ENCODE data around the gene HTD2.

HTD2 gene

GRCh38 chr3:58317811-58318210, 11.5 kb downstream of the HTD2 start:
- Histone ChIP-seq H3K4me3 (ENCODE audit: low read length in 2 of 2) (no peak overlapping the region), H3K27ac (ENCODE audit: low read depth in 2 of 2, low read length in 2 of 2) (no peak overlapping the region), H3K9me3 (ENCODE audit: control insufficient read depth in 2 of 2, low read length in 2 of 2) (no peaks in the 10 kb centered on the region), H3K36me3 (ENCODE audit: control insufficient read depth in 2 of 2, insufficient read depth in 2 of 2, low read length in 2 of 2) (peaks cover 28 to 49% of the 10 kb centered on the region in 2 donors), H3K4me1 (ENCODE audit: control insufficient read depth in 2 of 2, insufficient read depth in 2 of 2, low read length in 2 of 2) (no peaks in the 10 kb centered on the region), H3K27me3 (ENCODE audit: control insufficient read depth in 2 of 2, insufficient read depth in 2 of 2, low read length in 2 of 2) (no peaks in the 10 kb centered on the region), H3K9ac (ENCODE audit: low read depth in 1 of 2, low read length in 2 of 2) (no peak overlapping the region)

DNA sequence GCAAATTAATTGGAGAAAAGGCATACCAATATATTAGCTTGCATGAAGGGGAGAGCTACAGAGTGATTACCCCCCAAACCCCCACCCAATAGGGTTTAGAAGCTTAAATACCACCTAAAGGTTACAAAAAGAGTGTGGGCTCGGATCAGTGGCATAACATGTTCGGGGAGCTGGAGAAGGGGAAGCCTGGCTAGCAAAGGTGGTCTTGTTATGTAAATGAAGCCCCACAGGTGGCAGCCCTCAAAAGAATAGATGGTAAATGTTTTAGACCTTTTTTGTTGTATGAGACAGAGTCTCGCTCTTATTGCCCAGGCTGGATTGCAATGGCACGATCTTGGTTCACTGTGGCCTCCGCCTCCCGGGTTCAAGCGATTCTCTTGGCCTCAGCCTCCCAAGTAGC, 15.5 kb downstream of the HTD2 start:
- no peaks in the 10 kb centered on the region for H3K27me3 ChIP-seq (ENCODE audit: control insufficient read depth in 2 of 2, insufficient read depth in 2 of 2, low read length in 2 of 2)
- no peaks in the 10 kb centered on the region for H3K9me3 ChIP-seq (ENCODE audit: control insufficient read depth in 2 of 2, low read length in 2 of 2)
- peaks cover 14 to 23% of the 10 kb centered on the region in 2 donors for H3K36me3 ChIP-seq (ENCODE audit: control insufficient read depth in 2 of 2, insufficient read depth in 2 of 2, low read length in 2 of 2)
- H3K27ac ChIP-seq (ENCODE audit: low read depth in 2 of 2, low read length in 2 of 2): no peak overlapping the region
- H3K9ac ChIP-seq (ENCODE audit: low read depth in 1 of 2, low read length in 2 of 2): no peak overlapping the region
- H3K4me1 ChIP-seq (ENCODE audit: control insufficient read depth in 2 of 2, insufficient read depth in 2 of 2, low read length in 2 of 2): peaks cover 6 to 11% of the 10 kb centered on the region in 2 donors
- no peak overlapping the region for H3K4me3 ChIP-seq (ENCODE audit: low read length in 2 of 2)

- H3K4me1 ChIP-seq (ENCODE audit: control insufficient read depth in 2 of 2, insufficient read depth in 2 of 2, low read length in 2 of 2): peaks cover 6 to 11% of the 10 kb centered on the region in 2 donors
- H3K27me3 ChIP-seq (ENCODE audit: control insufficient read depth in 2 of 2, insufficient read depth in 2 of 2, low read length in 2 of 2): no peaks in the 10 kb centered on the region
- no peak overlapping the region for H3K9ac ChIP-seq (ENCODE audit: low read depth in 1 of 2, low read length in 2 of 2)
- no peak overlapping the region for H3K27ac ChIP-seq (ENCODE audit: low read depth in 2 of 2, low read length in 2 of 2)
- peaks cover 6 to 14% of the 10 kb centered on the region in 2 donors for H3K36me3 ChIP-seq (ENCODE audit: control insufficient read depth in 2 of 2, insufficient read depth in 2 of 2, low read length in 2 of 2)
- H3K4me3 ChIP-seq (ENCODE audit: low read length in 2 of 2): no peak overlapping the region
- no peaks in the 10 kb centered on the region for H3K9me3 ChIP-seq (ENCODE audit: control insufficient read depth in 2 of 2, low read length in 2 of 2)
These were observed 16.5 kb downstream of the HTD2 start for GRCh38 chr3:58322793-58323192.

DNA sequence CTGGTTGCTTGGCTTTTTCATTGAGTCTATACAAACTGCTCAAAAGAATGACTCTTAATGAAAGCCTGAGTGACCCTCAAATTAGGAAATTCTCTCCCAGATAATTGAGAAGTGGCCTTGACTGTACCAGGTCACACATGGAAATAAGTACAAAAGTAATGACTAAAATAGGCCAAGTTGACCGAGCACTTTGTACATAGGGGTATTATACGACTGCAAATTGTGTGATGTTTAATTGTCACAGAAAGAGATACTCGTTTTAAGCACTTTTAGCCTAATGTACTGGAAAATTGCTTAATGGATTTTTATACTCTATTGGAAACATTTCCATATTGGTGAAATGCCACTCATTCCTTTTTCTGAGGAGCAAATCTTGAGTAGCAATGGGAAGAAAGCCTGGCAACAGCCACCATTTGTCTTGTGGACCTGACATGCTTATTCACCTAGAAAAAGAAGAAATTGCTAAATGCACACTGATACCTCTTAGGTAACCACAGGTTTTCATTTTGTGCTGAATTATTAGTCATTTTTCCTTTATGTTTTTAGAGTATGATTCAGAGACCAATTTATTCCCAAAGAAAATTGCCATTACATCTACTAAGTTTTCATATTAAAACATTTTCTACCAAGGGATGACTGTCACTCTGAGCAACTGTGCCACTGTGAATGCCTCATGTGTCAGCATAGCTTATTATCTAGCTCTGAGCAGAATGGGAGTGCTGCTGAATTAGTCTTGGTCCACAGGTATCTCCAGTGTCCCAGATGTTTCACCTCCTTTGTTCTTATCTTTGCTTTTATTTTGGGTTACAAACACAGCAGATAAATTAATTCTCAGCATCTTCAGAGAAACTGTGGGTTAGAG, 17.4 kb downstream of the HTD2 start:
- H3K9me3 ChIP-seq (ENCODE audit: control insufficient read depth in 2 of 2, low read length in 2 of 2): no peaks in the 10 kb centered on the region
- H3K36me3 ChIP-seq (ENCODE audit: control insufficient read depth in 2 of 2, insufficient read depth in 2 of 2, low read length in 2 of 2): peaks cover 6% of the 10 kb centered on the region in 2 donors
- H3K27ac ChIP-seq (ENCODE audit: low read depth in 2 of 2, low read length in 2 of 2): no peak overlapping the region
- H3K4me1 ChIP-seq (ENCODE audit: control insufficient read depth in 2 of 2, insufficient read depth in 2 of 2, low read length in 2 of 2): peaks cover 6 to 11% of the 10 kb centered on the region in 2 donors
- no peak overlapping the region for H3K4me3 ChIP-seq (ENCODE audit: low read length in 2 of 2)
- H3K9ac ChIP-seq (ENCODE audit: low read depth in 1 of 2, low read length in 2 of 2): no peak overlapping the region
- H3K27me3 ChIP-seq (ENCODE audit: control insufficient read depth in 2 of 2, insufficient read depth in 2 of 2, low read length in 2 of 2): no peaks in the 10 kb centered on the region

DNA sequence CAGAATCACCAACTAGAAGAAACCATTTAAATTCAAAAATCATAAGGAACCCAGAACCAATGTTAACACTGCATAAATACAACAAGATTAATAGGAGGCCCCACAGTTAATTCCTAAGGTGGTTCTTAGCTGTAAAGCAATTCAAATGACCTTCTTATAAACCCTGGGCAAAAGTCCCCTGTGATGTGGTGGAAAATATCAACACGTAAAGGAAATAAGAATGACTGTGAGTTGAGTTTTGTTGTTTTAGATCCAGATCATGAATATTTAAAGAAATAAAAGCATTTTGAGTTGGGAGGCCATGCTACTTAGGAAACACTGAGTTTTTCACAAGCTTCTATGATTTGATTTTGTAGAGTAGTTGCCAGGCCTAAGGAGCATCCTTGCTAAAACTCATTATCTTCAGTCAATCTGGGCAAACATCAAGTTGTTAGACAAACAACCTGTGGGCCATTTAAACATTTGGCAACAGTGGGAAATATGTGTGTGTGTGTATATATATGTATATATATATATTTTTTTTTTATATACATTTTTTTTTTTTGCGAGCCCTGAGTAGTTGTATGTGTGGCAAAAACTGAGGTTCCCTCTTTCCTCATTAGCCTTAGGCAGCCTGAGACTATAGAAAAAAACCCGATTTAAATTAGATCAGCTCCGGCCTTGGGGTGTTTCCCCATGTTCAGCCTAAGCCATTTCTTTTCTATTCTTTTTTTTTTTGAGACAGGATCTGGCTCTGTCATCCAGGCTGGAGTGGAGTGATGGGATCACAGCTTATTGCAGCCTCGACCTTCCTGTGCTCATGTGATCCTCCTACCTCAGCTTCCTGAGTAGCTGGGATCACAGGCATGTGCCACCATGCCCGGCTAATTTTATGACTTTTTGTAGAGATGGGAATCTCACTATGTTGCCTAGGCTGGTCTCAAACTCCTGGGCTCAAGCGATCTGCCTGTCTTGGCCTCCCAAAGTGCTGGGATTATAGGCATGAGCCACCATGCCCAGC, 18.4 kb downstream of the HTD2 start:
- peak overlapping the region; percentile 32 for H3K27ac ChIP-seq (ENCODE audit: low read depth in 2 of 2, low read length in 2 of 2)

GRCh38 chr3:58325525-58325992, 19.2 kb downstream of the HTD2 start:
- H3K4me3 ChIP-seq (ENCODE audit: low read length in 2 of 2): no peak overlapping the region
- H3K27ac ChIP-seq (ENCODE audit: low read depth in 2 of 2, low read length in 2 of 2): peak overlapping the region; percentile 32
- H3K9me3 ChIP-seq (ENCODE audit: control insufficient read depth in 2 of 2, low read length in 2 of 2): no peaks in the 10 kb centered on the region
- H3K27me3 ChIP-seq (ENCODE audit: control insufficient read depth in 2 of 2, insufficient read depth in 2 of 2, low read length in 2 of 2): no peaks in the 10 kb centered on the region
- peaks cover 6 to 11% of the 10 kb centered on the region in 2 donors for H3K4me1 ChIP-seq (ENCODE audit: control insufficient read depth in 2 of 2, insufficient read depth in 2 of 2, low read length in 2 of 2)
- H3K9ac ChIP-seq (ENCODE audit: low read depth in 1 of 2, low read length in 2 of 2): peak overlapping the region in 1 of 2 donors; percentile 34
- H3K36me3 ChIP-seq (ENCODE audit: control insufficient read depth in 2 of 2, insufficient read depth in 2 of 2, low read length in 2 of 2): peaks cover 0 to 2% of the 10 kb centered on the region in 2 donors

More for the DNA sequence above, 18.4 kb downstream of the HTD2 start:
- peaks cover 0 to 2% of the 10 kb centered on the region in 2 donors for H3K36me3 ChIP-seq (ENCODE audit: control insufficient read depth in 2 of 2, insufficient read depth in 2 of 2, low read length in 2 of 2)
- H3K27me3 ChIP-seq (ENCODE audit: control insufficient read depth in 2 of 2, insufficient read depth in 2 of 2, low read length in 2 of 2): no peaks in the 10 kb centered on the region
- no peaks in the 10 kb centered on the region for H3K9me3 ChIP-seq (ENCODE audit: control insufficient read depth in 2 of 2, low read length in 2 of 2)
- peak overlapping the region in 1 of 2 donors; percentile 34 for H3K9ac ChIP-seq (ENCODE audit: low read depth in 1 of 2, low read length in 2 of 2)
- H3K4me1 ChIP-seq (ENCODE audit: control insufficient read depth in 2 of 2, insufficient read depth in 2 of 2, low read length in 2 of 2): peaks cover 6 to 11% of the 10 kb centered on the region in 2 donors
- H3K4me3 ChIP-seq (ENCODE audit: low read length in 2 of 2): peak overlapping the region in 1 of 2 donors; percentile 33

- H3K4me3 ChIP-seq (ENCODE audit: low read length in 2 of 2): no peak overlapping the region
- H3K4me1 ChIP-seq (ENCODE audit: control insufficient read depth in 2 of 2, insufficient read depth in 2 of 2, low read length in 2 of 2): peaks cover 6 to 11% of the 10 kb centered on the region in 2 donors
- no peak overlapping the region for H3K27ac ChIP-seq (ENCODE audit: low read depth in 2 of 2, low read length in 2 of 2)
- no peak overlapping the region for H3K9ac ChIP-seq (ENCODE audit: low read depth in 1 of 2, low read length in 2 of 2)
- H3K9me3 ChIP-seq (ENCODE audit: control insufficient read depth in 2 of 2, low read length in 2 of 2): no peaks in the 10 kb centered on the region
- no peaks in the 10 kb centered on the region for H3K27me3 ChIP-seq (ENCODE audit: control insufficient read depth in 2 of 2, insufficient read depth in 2 of 2, low read length in 2 of 2)
- no peaks in the 10 kb centered on the region for H3K36me3 ChIP-seq (ENCODE audit: control insufficient read depth in 2 of 2, insufficient read depth in 2 of 2, low read length in 2 of 2)
These were observed 20.1 kb downstream of the HTD2 start for GRCh38 chr3:58326267-58326900.

GRCh38 chr3:58329150-58329921, 23.0 kb downstream of the HTD2 start:
- H3K9ac ChIP-seq (ENCODE audit: low read depth in 1 of 2, low read length in 2 of 2): no peak overlapping the region
- no peak overlapping the region for H3K27ac ChIP-seq (ENCODE audit: low read depth in 2 of 2, low read length in 2 of 2)
- no peaks in the 10 kb centered on the region for H3K9me3 ChIP-seq (ENCODE audit: control insufficient read depth in 2 of 2, low read length in 2 of 2)
- H3K27me3 ChIP-seq (ENCODE audit: control insufficient read depth in 2 of 2, insufficient read depth in 2 of 2, low read length in 2 of 2): no peaks in the 10 kb centered on the region
- no peak overlapping the region for H3K4me3 ChIP-seq (ENCODE audit: low read length in 2 of 2)
- no peaks in the 10 kb centered on the region for H3K36me3 ChIP-seq (ENCODE audit: control insufficient read depth in 2 of 2, insufficient read depth in 2 of 2, low read length in 2 of 2)
- peaks cover 13 to 26% of the 10 kb centered on the region in 2 donors for H3K4me1 ChIP-seq (ENCODE audit: control insufficient read depth in 2 of 2, insufficient read depth in 2 of 2, low read length in 2 of 2)

GRCh38 chr3:58329922-58330413, 23.6 kb downstream of the HTD2 start:
- Histone ChIP-seq H3K9ac (ENCODE audit: low read depth in 1 of 2, low read length in 2 of 2) (no peak overlapping the region), H3K27me3 (ENCODE audit: control insufficient read depth in 2 of 2, insufficient read depth in 2 of 2, low read length in 2 of 2) (no peaks in the 10 kb centered on the region), H3K4me1 (ENCODE audit: control insufficient read depth in 2 of 2, insufficient read depth in 2 of 2, low read length in 2 of 2) (peaks cover 12 to 24% of the 10 kb centered on the region in 2 donors), H3K27ac (ENCODE audit: low read depth in 2 of 2, low read length in 2 of 2) (no peak overlapping the region), H3K36me3 (ENCODE audit: control insufficient read depth in 2 of 2, insufficient read depth in 2 of 2, low read length in 2 of 2) (no peaks in the 10 kb centered on the region), H3K9me3 (ENCODE audit: control insufficient read depth in 2 of 2, low read length in 2 of 2) (no peaks in the 10 kb centered on the region), H3K4me3 (ENCODE audit: low read length in 2 of 2) (no peak overlapping the region)

Data from mucosa of rectum (tissue), 2 donors.